HEK293 (cell line): ENCODE results near the gene EFCAB5.

ENCODE experiments used
- BCL11A ChIP-seq: fragments of 450-650 bp; formaldehyde crosslinking; IDR thresholded peaks from 2 replicates; pipeline ENCODE4 v1.5.1; 2016; ENCODE audit warnings: low read depth, missing biosample characterization, missing genetic modification characterization
- KLF10 ChIP-seq: fragments of 450-650 bp; IDR thresholded peaks from 2 replicates; pipeline ENCODE4 v1.5.1; 2018; ENCODE audit warnings: missing biosample characterization, mild to moderate bottlenecking, missing genetic modification characterization
- KLF9 ChIP-seq: fragments of 450-650 bp; formaldehyde crosslinking; IDR thresholded peaks from 2 replicates; pipeline ENCODE4 v1.5.1; 2016; ENCODE audit warnings: missing biosample characterization, missing genetic modification characterization, low read depth
- SALL2 ChIP-seq: fragments of 450-650 bp; formaldehyde crosslinking; IDR thresholded peaks from 2 replicates; pipeline ENCODE4 v1.5.0; 2017; ENCODE audit warnings: missing biosample characterization, mild to moderate bottlenecking, missing genetic modification characterization, borderline replicate concordance
- WT1 ChIP-seq: fragments of 450-650 bp; formaldehyde crosslinking; IDR thresholded peaks from 2 replicates; pipeline ENCODE4 v1.5.1; 2016; ENCODE audit warnings: missing biosample characterization, missing genetic modification characterization
- ZBTB20 ChIP-seq: fragments of 450-650 bp; formaldehyde crosslinking; IDR thresholded peaks from 2 replicates; pipeline ENCODE4 v1.5.1; 2016; ENCODE audit warnings: missing biosample characterization, missing genetic modification characterization
- ZFP41 ChIP-seq: fragments of 450-650 bp; formaldehyde crosslinking; IDR thresholded peaks from 2 replicates; pipeline ENCODE4 v1.5.1; 2016; ENCODE audit warnings: missing biosample characterization, missing genetic modification characterization, borderline replicate concordance
- ZNF133 ChIP-seq: fragments of 450-650 bp; formaldehyde crosslinking; IDR thresholded peaks from 2 replicates; pipeline ENCODE4 v1.5.1; 2016; ENCODE audit warnings: missing biosample characterization, missing genetic modification characterization
- ZNF175 ChIP-seq: fragments of 450-650 bp; formaldehyde crosslinking; IDR thresholded peaks from 2 replicates; pipeline ENCODE4 v1.5.1; 2016; ENCODE audit warnings: missing biosample characterization, missing genetic modification characterization
- ZNF184 ChIP-seq: fragments of 450-650 bp; IDR thresholded peaks from 2 replicates; pipeline ENCODE4 v1.5.1; 2018; ENCODE audit warnings: missing biosample characterization, mild to moderate bottlenecking, missing genetic modification characterization
- ZNF37A ChIP-seq: fragments of 450-650 bp; IDR thresholded peaks from 2 replicates; pipeline ENCODE4 v1.5.1; 2018; ENCODE audit warnings: missing biosample characterization, missing genetic modification characterization
- ZNF433 ChIP-seq: fragments of 450-650 bp; formaldehyde crosslinking; IDR thresholded peaks from 2 replicates; pipeline ENCODE4 v1.5.1; 2016; ENCODE audit warnings: missing biosample characterization, missing genetic modification characterization, low read depth
- ZNF530 ChIP-seq: fragments of 450-650 bp; formaldehyde crosslinking; IDR thresholded peaks from 2 replicates; pipeline ENCODE4 v1.5.1; 2016; ENCODE audit warnings: low read depth, missing biosample characterization, missing genetic modification characterization
- ZNF555 ChIP-seq: fragments of 450-650 bp; formaldehyde crosslinking; conservative IDR thresholded peaks from 2 replicates; pipeline ENCODE4 v1.5.1; 2017; ENCODE audit warnings: missing biosample characterization, mild to moderate bottlenecking, missing genetic modification characterization, inconsistent platforms
- ZNF660 ChIP-seq: fragments of 450-650 bp; IDR thresholded peaks from 2 replicates; pipeline ENCODE4 v1.5.1; 2018; ENCODE audit warnings: missing biosample characterization, mild to moderate bottlenecking, missing genetic modification characterization
- ZNF747 ChIP-seq: fragments of 450-650 bp; formaldehyde crosslinking; IDR thresholded peaks from 2 replicates; pipeline ENCODE4 v1.5.1; 2016; ENCODE audit warnings: missing biosample characterization, missing genetic modification characterization
- ZNF76 ChIP-seq: fragments of 450-650 bp; formaldehyde crosslinking; IDR thresholded peaks from 2 replicates; pipeline ENCODE4; 2016; ENCODE audit warnings: low read depth, missing biosample characterization, missing genetic modification characterization, borderline replicate concordance
- ZSCAN16 ChIP-seq: fragments of 450-650 bp; formaldehyde crosslinking; IDR thresholded peaks from 2 replicates; pipeline ENCODE4 v1.5.1; 2016; ENCODE audit warnings: missing biosample characterization, missing genetic modification characterization
- TF ChIP-seq, protein P1 (sequence below): fragments of 450-650 bp; formaldehyde crosslinking; IDR thresholded peaks from 2 replicates; pipeline ENCODE4 v1.5.1; 2016; ENCODE audit warnings: missing biosample characterization, missing genetic modification characterization
- TF ChIP-seq, protein P2 (sequence below): fragments of 450-650 bp; formaldehyde crosslinking; IDR thresholded peaks from 2 replicates; pipeline ENCODE4 v1.5.1; 2016; ENCODE audit warnings: missing biosample characterization, missing genetic modification characterization
- TF ChIP-seq, protein P3 (sequence below): fragments of 450-650 bp; formaldehyde crosslinking; IDR thresholded peaks from 2 replicates; pipeline ENCODE4 v1.5.1; 2016; ENCODE audit warnings: missing biosample characterization, missing genetic modification characterization
- TF ChIP-seq, protein P4 (sequence below): fragments of 450-650 bp; formaldehyde crosslinking; conservative IDR thresholded peaks from 2 replicates; pipeline ENCODE4 v1.5.1; 2016; ENCODE audit warnings: low read depth, missing biosample characterization, missing genetic modification characterization
- TF ChIP-seq, protein P5 (sequence below): fragments of 450-650 bp; formaldehyde crosslinking; IDR thresholded peaks from 2 replicates; pipeline ENCODE4 v1.5.1; 2017; ENCODE audit warnings: missing biosample characterization, missing genetic modification characterization
- TF ChIP-seq, protein P6 (sequence below): fragments of 450-650 bp; formaldehyde crosslinking; IDR thresholded peaks from 2 replicates; pipeline ENCODE4 v1.5.1; 2016; ENCODE audit warnings: missing biosample characterization, missing genetic modification characterization, borderline replicate concordance

The EFCAB5 gene

DNA sequence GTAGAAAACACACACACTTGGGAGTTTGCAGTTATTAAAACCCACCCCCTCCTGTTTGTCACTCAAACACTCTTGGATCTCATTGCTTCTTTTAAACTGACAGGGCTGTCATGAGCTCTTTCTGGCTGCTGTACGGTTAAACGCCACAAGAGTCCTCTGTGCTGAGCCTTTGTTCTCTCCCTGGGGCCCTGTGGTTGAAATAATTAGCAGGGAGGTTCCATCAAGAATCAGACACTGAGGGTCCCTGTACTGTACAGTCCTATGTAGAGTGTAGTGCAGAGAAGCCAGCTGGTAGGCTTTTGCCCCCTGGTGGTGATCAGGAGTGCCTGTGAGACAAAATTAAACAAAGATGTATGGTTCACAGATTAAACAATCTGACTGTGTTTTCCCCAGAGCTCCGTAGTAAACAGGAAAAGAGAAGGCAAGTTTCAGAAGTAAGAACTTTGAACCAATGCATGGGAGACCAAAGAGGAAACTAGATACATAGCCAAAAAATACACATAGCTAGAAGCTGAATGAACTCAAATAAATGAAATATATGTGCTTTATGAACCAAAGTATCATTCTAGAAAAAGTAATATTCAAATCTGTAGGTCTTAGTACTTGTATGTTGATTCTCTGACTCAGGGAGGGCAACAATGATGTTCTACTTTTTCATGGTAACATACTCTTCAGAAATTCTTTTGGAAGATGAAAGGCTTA is 10.1 kb upstream of the EFCAB5 start (continued):
- TF ChIP-seq BCL11A (tag by site-specific recombination) (no peak), ZSCAN16 (tag by site-specific recombination) (no peak), ZNF133 (tag by site-specific recombination) (no peak), KLF10 (peak; percentile 20), ZNF184 (no peak), ZNF76 (tag by site-specific recombination) (no peak), ZNF555 (tag by site-specific recombination) (no peak), ZNF660 (tag by site-specific recombination) (peak; percentile 93), ZNF37A (tag by site-specific recombination) (no peak), ZNF530 (tag by site-specific recombination) (no peak), ZBTB20 (tag by site-specific recombination) (peak; percentile 56), SALL2 (tag by site-specific recombination) (no peak), ZNF433 (no peak), ZNF747 (tag by site-specific recombination) (no peak), ZFP41 (tag by site-specific recombination) (no peak), ZNF175 (tag by site-specific recombination) (no peak), WT1 (tag by site-specific recombination) (peak; percentile 70), KLF9 (tag by site-specific recombination) (no peak)
- TF ChIP-seq, protein P1, sequence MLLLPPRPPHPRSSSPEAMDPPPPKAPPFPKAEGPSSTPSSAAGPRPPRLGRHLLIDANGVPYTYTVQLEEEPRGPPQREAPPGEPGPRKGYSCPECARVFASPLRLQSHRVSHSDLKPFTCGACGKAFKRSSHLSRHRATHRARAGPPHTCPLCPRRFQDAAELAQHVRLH (tag by site-specific recombination): no peak
- TF ChIP-seq, protein P2, sequence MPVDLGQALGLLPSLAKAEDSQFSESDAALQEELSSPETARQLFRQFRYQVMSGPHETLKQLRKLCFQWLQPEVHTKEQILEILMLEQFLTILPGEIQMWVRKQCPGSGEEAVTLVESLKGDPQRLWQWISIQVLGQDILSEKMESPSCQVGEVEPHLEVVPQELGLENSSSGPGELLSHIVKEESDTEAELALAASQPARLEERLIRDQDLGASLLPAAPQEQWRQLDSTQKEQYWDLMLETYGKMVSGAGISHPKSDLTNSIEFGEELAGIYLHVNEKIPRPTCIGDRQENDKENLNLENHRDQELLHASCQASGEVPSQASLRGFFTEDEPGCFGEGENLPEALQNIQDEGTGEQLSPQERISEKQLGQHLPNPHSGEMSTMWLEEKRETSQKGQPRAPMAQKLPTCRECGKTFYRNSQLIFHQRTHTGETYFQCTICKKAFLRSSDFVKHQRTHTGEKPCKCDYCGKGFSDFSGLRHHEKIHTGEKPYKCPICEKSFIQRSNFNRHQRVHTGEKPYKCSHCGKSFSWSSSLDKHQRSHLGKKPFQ (tag by site-specific recombination): no peak
- TF ChIP-seq, protein P3, sequence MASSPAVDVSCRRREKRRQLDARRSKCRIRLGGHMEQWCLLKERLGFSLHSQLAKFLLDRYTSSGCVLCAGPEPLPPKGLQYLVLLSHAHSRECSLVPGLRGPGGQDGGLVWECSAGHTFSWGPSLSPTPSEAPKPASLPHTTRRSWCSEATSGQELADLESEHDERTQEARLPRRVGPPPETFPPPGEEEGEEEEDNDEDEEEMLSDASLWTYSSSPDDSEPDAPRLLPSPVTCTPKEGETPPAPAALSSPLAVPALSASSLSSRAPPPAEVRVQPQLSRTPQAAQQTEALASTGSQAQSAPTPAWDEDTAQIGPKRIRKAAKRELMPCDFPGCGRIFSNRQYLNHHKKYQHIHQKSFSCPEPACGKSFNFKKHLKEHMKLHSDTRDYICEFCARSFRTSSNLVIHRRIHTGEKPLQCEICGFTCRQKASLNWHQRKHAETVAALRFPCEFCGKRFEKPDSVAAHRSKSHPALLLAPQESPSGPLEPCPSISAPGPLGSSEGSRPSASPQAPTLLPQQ (tag by site-specific recombination): no peak
- TF ChIP-seq, protein P4, sequence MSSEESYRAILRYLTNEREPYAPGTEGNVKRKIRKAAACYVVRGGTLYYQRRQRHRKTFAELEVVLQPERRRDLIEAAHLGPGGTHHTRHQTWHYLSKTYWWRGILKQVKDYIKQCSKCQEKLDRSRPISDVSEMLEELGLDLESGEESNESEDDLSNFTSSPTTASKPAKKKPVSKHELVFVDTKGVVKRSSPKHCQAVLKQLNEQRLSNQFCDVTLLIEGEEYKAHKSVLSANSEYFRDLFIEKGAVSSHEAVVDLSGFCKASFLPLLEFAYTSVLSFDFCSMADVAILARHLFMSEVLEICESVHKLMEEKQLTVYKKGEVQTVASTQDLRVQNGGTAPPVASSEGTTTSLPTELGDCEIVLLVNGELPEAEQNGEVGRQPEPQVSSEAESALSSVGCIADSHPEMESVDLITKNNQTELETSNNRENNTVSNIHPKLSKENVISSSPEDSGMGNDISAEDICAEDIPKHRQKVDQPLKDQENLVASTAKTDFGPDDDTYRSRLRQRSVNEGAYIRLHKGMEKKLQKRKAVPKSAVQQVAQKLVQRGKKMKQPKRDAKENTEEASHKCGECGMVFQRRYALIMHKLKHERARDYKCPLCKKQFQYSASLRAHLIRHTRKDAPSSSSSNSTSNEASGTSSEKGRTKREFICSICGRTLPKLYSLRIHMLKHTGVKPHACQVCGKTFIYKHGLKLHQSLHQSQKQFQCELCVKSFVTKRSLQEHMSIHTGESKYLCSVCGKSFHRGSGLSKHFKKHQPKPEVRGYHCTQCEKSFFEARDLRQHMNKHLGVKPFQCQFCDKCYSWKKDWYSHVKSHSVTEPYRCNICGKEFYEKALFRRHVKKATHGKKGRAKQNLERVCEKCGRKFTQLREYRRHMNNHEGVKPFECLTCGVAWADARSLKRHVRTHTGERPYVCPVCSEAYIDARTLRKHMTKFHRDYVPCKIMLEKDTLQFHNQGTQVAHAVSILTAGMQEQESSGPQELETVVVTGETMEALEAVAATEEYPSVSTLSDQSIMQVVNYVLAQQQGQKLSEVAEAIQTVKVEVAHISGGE (tag by site-specific recombination): no peak
- TF ChIP-seq, protein P5, sequence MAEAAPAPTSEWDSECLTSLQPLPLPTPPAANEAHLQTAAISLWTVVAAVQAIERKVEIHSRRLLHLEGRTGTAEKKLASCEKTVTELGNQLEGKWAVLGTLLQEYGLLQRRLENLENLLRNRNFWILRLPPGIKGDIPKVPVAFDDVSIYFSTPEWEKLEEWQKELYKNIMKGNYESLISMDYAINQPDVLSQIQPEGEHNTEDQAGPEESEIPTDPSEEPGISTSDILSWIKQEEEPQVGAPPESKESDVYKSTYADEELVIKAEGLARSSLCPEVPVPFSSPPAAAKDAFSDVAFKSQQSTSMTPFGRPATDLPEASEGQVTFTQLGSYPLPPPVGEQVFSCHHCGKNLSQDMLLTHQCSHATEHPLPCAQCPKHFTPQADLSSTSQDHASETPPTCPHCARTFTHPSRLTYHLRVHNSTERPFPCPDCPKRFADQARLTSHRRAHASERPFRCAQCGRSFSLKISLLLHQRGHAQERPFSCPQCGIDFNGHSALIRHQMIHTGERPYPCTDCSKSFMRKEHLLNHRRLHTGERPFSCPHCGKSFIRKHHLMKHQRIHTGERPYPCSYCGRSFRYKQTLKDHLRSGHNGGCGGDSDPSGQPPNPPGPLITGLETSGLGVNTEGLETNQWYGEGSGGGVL (tag by site-specific recombination): no peak
- TF ChIP-seq, protein P6, sequence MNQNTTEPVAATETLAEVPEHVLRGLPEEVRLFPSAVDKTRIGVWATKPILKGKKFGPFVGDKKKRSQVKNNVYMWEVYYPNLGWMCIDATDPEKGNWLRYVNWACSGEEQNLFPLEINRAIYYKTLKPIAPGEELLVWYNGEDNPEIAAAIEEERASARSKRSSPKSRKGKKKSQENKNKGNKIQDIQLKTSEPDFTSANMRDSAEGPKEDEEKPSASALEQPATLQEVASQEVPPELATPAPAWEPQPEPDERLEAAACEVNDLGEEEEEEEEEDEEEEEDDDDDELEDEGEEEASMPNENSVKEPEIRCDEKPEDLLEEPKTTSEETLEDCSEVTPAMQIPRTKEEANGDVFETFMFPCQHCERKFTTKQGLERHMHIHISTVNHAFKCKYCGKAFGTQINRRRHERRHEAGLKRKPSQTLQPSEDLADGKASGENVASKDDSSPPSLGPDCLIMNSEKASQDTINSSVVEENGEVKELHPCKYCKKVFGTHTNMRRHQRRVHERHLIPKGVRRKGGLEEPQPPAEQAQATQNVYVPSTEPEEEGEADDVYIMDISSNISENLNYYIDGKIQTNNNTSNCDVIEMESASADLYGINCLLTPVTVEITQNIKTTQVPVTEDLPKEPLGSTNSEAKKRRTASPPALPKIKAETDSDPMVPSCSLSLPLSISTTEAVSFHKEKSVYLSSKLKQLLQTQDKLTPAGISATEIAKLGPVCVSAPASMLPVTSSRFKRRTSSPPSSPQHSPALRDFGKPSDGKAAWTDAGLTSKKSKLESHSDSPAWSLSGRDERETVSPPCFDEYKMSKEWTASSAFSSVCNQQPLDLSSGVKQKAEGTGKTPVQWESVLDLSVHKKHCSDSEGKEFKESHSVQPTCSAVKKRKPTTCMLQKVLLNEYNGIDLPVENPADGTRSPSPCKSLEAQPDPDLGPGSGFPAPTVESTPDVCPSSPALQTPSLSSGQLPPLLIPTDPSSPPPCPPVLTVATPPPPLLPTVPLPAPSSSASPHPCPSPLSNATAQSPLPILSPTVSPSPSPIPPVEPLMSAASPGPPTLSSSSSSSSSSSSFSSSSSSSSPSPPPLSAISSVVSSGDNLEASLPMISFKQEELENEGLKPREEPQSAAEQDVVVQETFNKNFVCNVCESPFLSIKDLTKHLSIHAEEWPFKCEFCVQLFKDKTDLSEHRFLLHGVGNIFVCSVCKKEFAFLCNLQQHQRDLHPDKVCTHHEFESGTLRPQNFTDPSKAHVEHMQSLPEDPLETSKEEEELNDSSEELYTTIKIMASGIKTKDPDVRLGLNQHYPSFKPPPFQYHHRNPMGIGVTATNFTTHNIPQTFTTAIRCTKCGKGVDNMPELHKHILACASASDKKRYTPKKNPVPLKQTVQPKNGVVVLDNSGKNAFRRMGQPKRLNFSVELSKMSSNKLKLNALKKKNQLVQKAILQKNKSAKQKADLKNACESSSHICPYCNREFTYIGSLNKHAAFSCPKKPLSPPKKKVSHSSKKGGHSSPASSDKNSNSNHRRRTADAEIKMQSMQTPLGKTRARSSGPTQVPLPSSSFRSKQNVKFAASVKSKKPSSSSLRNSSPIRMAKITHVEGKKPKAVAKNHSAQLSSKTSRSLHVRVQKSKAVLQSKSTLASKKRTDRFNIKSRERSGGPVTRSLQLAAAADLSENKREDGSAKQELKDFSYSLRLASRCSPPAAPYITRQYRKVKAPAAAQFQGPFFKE (tag by site-specific recombination): no peak
